Stimulated activated CD8-positive, alpha-beta memory T cell treated with anti-CD3 and anti-CD28 coated beads, Interleukin-15, amount 100 ng/mL, for 1 hour (primary cell): ENCODE results near the gene DDX24.

Source experiments
- DNase-seq: peaks from one replicate; pipeline ENCODE4 v3.0.0-alpha.2; 2020; ENCODE audit warnings: low read depth

DDX24 gene

GRCh38 chr14:94114589-94115057 lies 33.6 kb upstream of the DDX24 start:
- DNase-seq = no peak

- no peak for DNase-seq
These were observed 33.0 kb upstream of the DDX24 start for GRCh38 chr14:94113908-94114588.

GRCh38 chr14:94113490-94113889 lies 32.5 kb upstream of the DDX24 start:
- no peak for DNase-seq

- DNase-seq = no peak
These were observed 32.1 kb upstream of the DDX24 start for GRCh38 chr14:94113073-94113472.

GRCh38 chr14:94112513-94113063 lies 31.6 kb upstream of the DDX24 start:
- DNase-seq = no peak

GRCh38 chr14:94111276-94112095 lies 30.5 kb upstream of the DDX24 start:
- no peak for DNase-seq

GRCh38 chr14:94110552-94111181 lies 29.7 kb upstream of the DDX24 start, which contains the start of gene IFI27:
IFI27 (plus strand) TSS chr14:94110736.
- DNase-seq = no peak

GRCh38 chr14:94109915-94110250 lies 28.9 kb upstream of the DDX24 start:
- DNase-seq = no peak

GRCh38 chr14:94104731-94105130 lies 23.7 kb upstream of the DDX24 start:
- no peak for DNase-seq

- DNase-seq = no peak
These were observed 22.6 kb upstream of the DDX24 start for GRCh38 chr14:94103554-94104150.

GRCh38 chr14:94102768-94103482 lies 21.9 kb upstream of the DDX24 start:
- no peak for DNase-seq

GRCh38 chr14:94101748-94102147 lies 20.7 kb upstream of the DDX24 start:
- DNase-seq = no peak

GRCh38 chr14:94100847-94101246 lies 19.8 kb upstream of the DDX24 start:
- DNase-seq = no peak

GRCh38 chr14:94099006-94099405 lies 18.0 kb upstream of the DDX24 start:
- no peak for DNase-seq

GRCh38 chr14:94098326-94098992 lies 17.5 kb upstream of the DDX24 start:
- DNase-seq = no peak

GRCh38 chr14:94097091-94097490 lies 16.1 kb upstream of the DDX24 start:
- no peak for DNase-seq

- no peak for DNase-seq
These were observed 12.4 kb upstream of the DDX24 start for GRCh38 chr14:94093418-94093817.

- no peak for DNase-seq
These were observed 8.5 kb upstream of the DDX24 start for GRCh38 chr14:94089479-94089878.

GRCh38 chr14:94088516-94088915 lies 7.5 kb upstream of the DDX24 start:
- DNase-seq = no peak

- no peak for DNase-seq
These were observed 6.9 kb upstream of the DDX24 start for GRCh38 chr14:94087891-94088290.

GRCh38 chr14:94081386-94081820 lies 401 bp upstream of the DDX24 start:
- no peak for DNase-seq
